HepG2 (cell line): ENCODE data around the gene ADGRD1. TPM values are rescaled to one million over a fixed set of nuclear protein-coding genes. Genes with fewer than 3 reads are reported as not detected.

Experiments
- ATAC-seq: fragments of 200-7000 bp; cut with Tn5 transposase; 3 replicates; pipeline ENCODE4 v1.9.1; 2020; ENCODE audit warnings: mild to moderate bottlenecking, moderate library complexity
- BruUV-seq: library from RNA; stranded (reverse); fragments of 400-500 nt; replicated peaks from 2 replicates; lab custom pipeline; 2021; lab: Mats Ljungman, UMichigan
- CTCF ChIA-PET: fragments of 300-600 bp; formaldehyde crosslinking; extraction: SDS; loops from one replicate; lab custom pipeline; 2021; ENCODE audit warnings: low total read pairs, inconsistent platforms, low intra/inter-chr PET ratio; lab: Yijun Ruan, JAX
- POLR2A ChIA-PET: fragments of 350-600 bp; sonication (Branson Sonifier 250); formaldehyde crosslinking; loops from one replicate; lab custom pipeline; 2020; ENCODE audit warnings: antibody characterized with exemption, inconsistent platforms; lab: Yijun Ruan, JAX
- DNase-seq: peaks from one replicate; pipeline ENCODE4 v3.0.0-alpha.2; 2015; ENCODE audit warnings: low spot score
- FAIRE-seq: peaks from 3 replicates; lab custom pipeline; 2011; peaks lifted over from hg19 to GRCh38; lab: Jason Lieb, UNC
- H2AFZ ChIP-seq: one replicate; pipeline ENCODE4 v1.6.1; 2011; ENCODE audit warnings: low read length, inconsistent platforms
- H3K27ac ChIP-seq: fragments of 300-600 bp; 3 replicates; pipeline ENCODE4 v1.8.0; 2011; ENCODE audit warnings: mixed run types, mild to moderate bottlenecking, mixed read lengths, low read length, inconsistent platforms; ENCODE audit not compliant: insufficient read depth; ENCODE audit errors: extremely low read length
- H3K27me3 ChIP-seq, 2 experiments: fragments of 200-600 bp in 1 of 2; 2 replicates in 1 of 2; 3 replicates in 1 of 2; pipeline versions ENCODE4 v1.6.0 to v1.8.0; 2011; ENCODE audit warnings: low read length in 2 of 2, mild to moderate bottlenecking in 2 of 2, moderate library complexity in 2 of 2, inconsistent platforms in 1 of 2; ENCODE audit not compliant: insufficient read depth in 2 of 2, control insufficient read depth in 1 of 2
- H3K36me3 ChIP-seq, 2 experiments: fragments of 200-600 bp in 1 of 2; replicated peaks in 1 of 2; 2 replicates in 1 of 2; 3 replicates in 1 of 2; pipeline versions ENCODE4 v1.5.1 to v1.8.0; 2011; ENCODE audit warnings: low read length in 2 of 2, inconsistent platforms in 1 of 2; ENCODE audit not compliant: insufficient read depth in 2 of 2, control insufficient read depth in 1 of 2
- H3K4me1 ChIP-seq: 2 replicates; pipeline ENCODE4 v1.5.1; 2012; ENCODE audit warnings: low read length, inconsistent platforms; ENCODE audit not compliant: insufficient read depth
- H3K4me2 ChIP-seq: 2 replicates; pipeline ENCODE4 v1.6.0; 2011; ENCODE audit warnings: low read depth, low read length, inconsistent platforms
- H3K4me3 ChIP-seq, 3 experiments: fragments of 200-600 bp in 1 of 3; sonication (generic), shearing (Covaris generic) in 1 of 3; replicated peaks in 1 of 3; 2 replicates each; pipeline ENCODE4 v1.5.1; 2011 to 2016; ENCODE audit warnings: low read length in 3 of 3, inconsistent platforms in 2 of 3, low read depth in 2 of 3, mild to moderate bottlenecking in 2 of 3, control low read depth in 1 of 3, mixed read lengths in 1 of 3; ENCODE audit not compliant: insufficient read depth in 1 of 3
- H3K79me2 ChIP-seq: one replicate; pipeline ENCODE4 v1.6.1; 2011; ENCODE audit warnings: low read length, inconsistent platforms; ENCODE audit not compliant: insufficient read depth
- H3K9ac ChIP-seq: 2 replicates; pipeline ENCODE4 v1.6.0; 2011; ENCODE audit warnings: mild to moderate bottlenecking, low read depth, low read length, inconsistent platforms; ENCODE audit not compliant: insufficient read depth
- H3K9me3 ChIP-seq: 2 replicates; pipeline ENCODE4 v1.5.1; 2012; ENCODE audit warnings: mild to moderate bottlenecking, low read length
- H4K20me1 ChIP-seq: 2 replicates; pipeline ENCODE4 v1.6.0; 2011; ENCODE audit warnings: inconsistent platforms, mild to moderate bottlenecking, low read length, moderate library complexity; ENCODE audit not compliant: insufficient read depth
- BHLHE40 ChIP-seq: IDR thresholded peaks from 2 replicates; pipeline ENCODE4 v1.6.1; 2011; ENCODE audit warnings: low read length, improper control_type of control experiment
- DDIT3 ChIP-seq: sonication (generic); formaldehyde crosslinking; IDR thresholded peaks from 2 replicates; pipeline ENCODE4 v1.4.0; 2020; ENCODE audit warnings: mild to moderate bottlenecking, missing genetic modification reagents
- FOXK1 ChIP-seq: sonication (generic); formaldehyde crosslinking; IDR thresholded peaks from 2 replicates; pipeline ENCODE4 v1.4.0; 2020; ENCODE audit warnings: low read depth, missing genetic modification reagents, borderline replicate concordance
- HNRNPL ChIP-seq: fragments of 200-400 bp; formaldehyde crosslinking; IDR thresholded peaks from 2 replicates; pipeline ENCODE4 v1.6.1; 2017; ENCODE audit warnings: mild to moderate bottlenecking, low read depth, low read length
- KLF9 ChIP-seq: IDR thresholded peaks from 2 replicates; pipeline ENCODE4 v1.6.1; 2016; ENCODE audit warnings: low read depth
- MATR3 ChIP-seq: sonication (generic); formaldehyde crosslinking; IDR thresholded peaks from 2 replicates; pipeline ENCODE4 v1.4.0; 2020; ENCODE audit warnings: missing genetic modification reagents
- SALL2 ChIP-seq: sonication (generic); formaldehyde crosslinking; IDR thresholded peaks from 2 replicates; pipeline ENCODE4 v1.8.1; 2023; ENCODE audit warnings: mild to moderate bottlenecking, missing genetic modification reagents, inconsistent platforms
- SIN3B ChIP-seq: fragments of 150-350 bp; IDR thresholded peaks from 2 replicates; pipeline ENCODE4 v1.6.1; 2014; ENCODE audit warnings: low read length
- SKI ChIP-seq: fragments of 450-650 bp; IDR thresholded peaks from one replicate; pipeline ENCODE4 v1.6.1; 2018; ENCODE audit warnings: mild to moderate bottlenecking; ENCODE audit not compliant: partially characterized antibody
- TRIM24 ChIP-seq: sonication (generic); formaldehyde crosslinking; IDR thresholded peaks from 2 replicates; pipeline ENCODE4 v1.8.0; 2022; ENCODE audit warnings: mild to moderate bottlenecking, missing genetic modification reagents
- ZBTB38 ChIP-seq: sonication (generic); formaldehyde crosslinking; IDR thresholded peaks from 2 replicates; pipeline ENCODE4 v1.5.1; 2020; ENCODE audit warnings: mild to moderate bottlenecking, missing genetic modification reagents
- ZNF580 ChIP-seq: IDR thresholded peaks from 2 replicates; pipeline ENCODE4 v1.6.1; 2016; ENCODE audit warnings: low read depth, borderline replicate concordance
- ZSCAN5A ChIP-seq: sonication (generic); formaldehyde crosslinking; IDR thresholded peaks from 2 replicates; pipeline ENCODE4 v1.8.0; 2022; ENCODE audit warnings: mild to moderate bottlenecking, missing genetic modification reagents, borderline replicate concordance
- WGBS: methylation state at CpG from one replicate; pipeline ENCODE4 v1.1.6; 2017; ENCODE audit warnings: low lambda C conversion rate; 5-methylcytosine and 5-hydroxymethylcytosine counted together
- in situ Hi-C: cut with HindIII; loops from 2 replicates; pipeline ENCODE4 v1.10.0; 2017; ENCODE audit warnings: low pct_unique_long_range_greater_than_20kb; ENCODE audit not compliant: extremely low pct_ligation_motif_present
- intact Hi-C: fragments of 100-400 bp; cut with micrococcal nuclease; formaldehyde crosslinking; loops from one replicate; pipeline ENCODE4 v1.10.0; 2022; ENCODE audit not compliant: unreplicated experiment
- polyA plus RNA-seq, 8 experiments: library from polyadenylated mRNA; depleted of rRNA in 3 of 8; stranded (reverse) in 7 of 8; unstranded in 1 of 8; fragments of >200 nt; fragmentation: Illumina TruSeq in 4 of 8; extraction: Trizol in 4 of 8; gene quantifications; 2 replicates each; pipeline versions ENCODE4 v1.2.1 to v1.2.3, GENCODE V29; 2011 to 2016; ENCODE audit warnings: low read depth in 4 of 8, missing spikeins in 1 of 8, mixed read lengths in 1 of 8; ENCODE audit not compliant: insufficient read depth in 1 of 8
- total RNA-seq, 5 experiments: library from RNA; depleted of rRNA; stranded (reverse); fragments of >200 nt; fragmentation: Illumina TruSeq; extraction: Trizol; gene quantifications; 2 replicates each; pipeline ENCODE4 v1.2.3, GENCODE V29; 2016; ENCODE audit warnings: low read depth in 1 of 5

ADGRD1 gene
- total and polyA plus RNA-seq, 2 of the 13 experiments (the other 11 are each of a cell fraction or from before 2014, with no cell fraction given) = 0.46 to 12.4 TPM

- no TSS peak for BruUV-seq
- DNase-seq = no peak
- FAIRE-seq = no peak
- no peak overlapping the region for H3K27ac ChIP-seq
- in situ Hi-C loops (no loop called here), intact Hi-C loops (loop anchor here (10.0 kb wide), 1 partner anchor 50 kb away; no protein-coding TSS in a partner anchor)
- no peaks in the 10 kb centered on the region; a peak in 1 of 5 replicates for H3K36me3 ChIP-seq
- H3K79me2 ChIP-seq = no peaks in the 10 kb centered on the region
- ChIA-PET CTCF (no interaction called here), POLR2A (no interaction called here)
- 85% methylated on average over 6 of the region's 6 CpGs for WGBS
- no peak overlapping the region for H3K4me3 ChIP-seq
- no peaks in the 10 kb centered on the region for H3K9me3 ChIP-seq
- H3K9ac ChIP-seq = no peak overlapping the region
- no peak for TF ChIP-seq BHLHE40
- no peak for TF ChIP-seq SKI
- TF ChIP-seq DDIT3 (CRISPR knock-in tag) = no peak
- no peak for TF ChIP-seq MATR3 (CRISPR knock-in tag)
- no peak for TF ChIP-seq ZSCAN5A (CRISPR knock-in tag)
- no peak for TF ChIP-seq ZBTB38
- TF ChIP-seq FOXK1 (CRISPR knock-in tag) = no peak
- no peak for TF ChIP-seq SIN3B
- TF ChIP-seq TRIM24 = no peak
- TF ChIP-seq KLF9 (CRISPR knock-in tag) = no peak
- no peak for TF ChIP-seq ZNF580 (CRISPR knock-in tag)
- TF ChIP-seq SALL2 = no peak
- no peak for TF ChIP-seq HNRNPL
- peaks cover 46% of the 10 kb centered on the region for H3K4me1 ChIP-seq
- ATAC-seq = no peak
- H3K27me3 ChIP-seq = no peaks in the 10 kb centered on the region
- H2AFZ ChIP-seq = no peak overlapping the region
- H4K20me1 ChIP-seq = no peaks in the 10 kb centered on the region
- no peak overlapping the region for H3K4me2 ChIP-seq
These were observed 11.5 kb downstream of the ADGRD1 start for GRCh38 chr12:130965214-130965613.
